MM.1S (cell line): ENCODE measurements around the gene AZU1.

Experiments used
- EZH2phosphoT487 ChIP-seq: fragments of 300-600 bp; sonication (generic); IDR thresholded peaks from 2 replicates; pipeline ENCODE4 v1.6.1; 2018; ENCODE audit warnings: antibody characterized with exemption, low read length
- TF ChIP-seq, protein P1 (sequence below): fragments of 300-600 bp; sonication (generic); IDR thresholded peaks from 2 replicates; pipeline ENCODE4 v1.5.1; 2016; ENCODE audit warnings: antibody characterized with exemption, low read length, mixed read lengths

DNA sequence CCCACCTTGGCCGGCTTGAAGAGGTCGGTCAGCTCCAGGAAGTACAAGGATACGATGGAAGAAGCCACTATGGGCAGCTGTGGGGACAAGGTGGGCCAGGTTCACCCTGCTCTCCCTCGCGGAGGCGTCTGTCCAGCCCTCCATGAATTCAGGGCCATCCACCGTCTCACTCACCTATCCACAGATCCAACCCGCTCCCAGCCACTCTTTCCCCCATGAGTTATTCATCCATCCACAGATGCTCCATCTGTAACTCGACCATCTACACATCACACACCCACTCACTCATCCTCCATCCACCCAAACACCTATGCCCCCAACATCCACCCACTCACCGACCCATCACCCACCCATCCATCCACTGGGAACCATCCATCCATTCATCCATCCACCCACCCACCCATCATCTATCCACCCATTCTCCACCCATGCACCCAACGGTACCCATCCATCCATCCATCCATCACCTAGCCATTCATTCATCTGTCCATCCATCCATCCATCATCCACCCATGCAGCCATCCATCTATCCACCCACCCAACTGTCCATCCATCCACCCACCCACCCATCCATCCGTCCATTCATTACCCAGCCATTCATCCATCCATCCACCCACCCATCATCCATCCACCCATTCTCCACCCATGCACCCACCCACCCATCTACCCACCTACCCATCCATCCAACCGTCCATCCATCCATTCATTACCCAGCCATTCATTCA lies 11.7 kb upstream of the AZU1 start:
- TF ChIP-seq, protein P1, sequence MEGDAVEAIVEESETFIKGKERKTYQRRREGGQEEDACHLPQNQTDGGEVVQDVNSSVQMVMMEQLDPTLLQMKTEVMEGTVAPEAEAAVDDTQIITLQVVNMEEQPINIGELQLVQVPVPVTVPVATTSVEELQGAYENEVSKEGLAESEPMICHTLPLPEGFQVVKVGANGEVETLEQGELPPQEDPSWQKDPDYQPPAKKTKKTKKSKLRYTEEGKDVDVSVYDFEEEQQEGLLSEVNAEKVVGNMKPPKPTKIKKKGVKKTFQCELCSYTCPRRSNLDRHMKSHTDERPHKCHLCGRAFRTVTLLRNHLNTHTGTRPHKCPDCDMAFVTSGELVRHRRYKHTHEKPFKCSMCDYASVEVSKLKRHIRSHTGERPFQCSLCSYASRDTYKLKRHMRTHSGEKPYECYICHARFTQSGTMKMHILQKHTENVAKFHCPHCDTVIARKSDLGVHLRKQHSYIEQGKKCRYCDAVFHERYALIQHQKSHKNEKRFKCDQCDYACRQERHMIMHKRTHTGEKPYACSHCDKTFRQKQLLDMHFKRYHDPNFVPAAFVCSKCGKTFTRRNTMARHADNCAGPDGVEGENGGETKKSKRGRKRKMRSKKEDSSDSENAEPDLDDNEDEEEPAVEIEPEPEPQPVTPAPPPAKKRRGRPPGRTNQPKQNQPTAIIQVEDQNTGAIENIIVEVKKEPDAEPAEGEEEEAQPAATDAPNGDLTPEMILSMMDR = no peak
- no peak for TF ChIP-seq EZH2phosphoT487
